ENCODE data around the gene TSPAN3.
A peak's percentile ranks its signal among the peaks of the same experiment; 100 is the strongest.

Gene TSPAN3

DNA sequence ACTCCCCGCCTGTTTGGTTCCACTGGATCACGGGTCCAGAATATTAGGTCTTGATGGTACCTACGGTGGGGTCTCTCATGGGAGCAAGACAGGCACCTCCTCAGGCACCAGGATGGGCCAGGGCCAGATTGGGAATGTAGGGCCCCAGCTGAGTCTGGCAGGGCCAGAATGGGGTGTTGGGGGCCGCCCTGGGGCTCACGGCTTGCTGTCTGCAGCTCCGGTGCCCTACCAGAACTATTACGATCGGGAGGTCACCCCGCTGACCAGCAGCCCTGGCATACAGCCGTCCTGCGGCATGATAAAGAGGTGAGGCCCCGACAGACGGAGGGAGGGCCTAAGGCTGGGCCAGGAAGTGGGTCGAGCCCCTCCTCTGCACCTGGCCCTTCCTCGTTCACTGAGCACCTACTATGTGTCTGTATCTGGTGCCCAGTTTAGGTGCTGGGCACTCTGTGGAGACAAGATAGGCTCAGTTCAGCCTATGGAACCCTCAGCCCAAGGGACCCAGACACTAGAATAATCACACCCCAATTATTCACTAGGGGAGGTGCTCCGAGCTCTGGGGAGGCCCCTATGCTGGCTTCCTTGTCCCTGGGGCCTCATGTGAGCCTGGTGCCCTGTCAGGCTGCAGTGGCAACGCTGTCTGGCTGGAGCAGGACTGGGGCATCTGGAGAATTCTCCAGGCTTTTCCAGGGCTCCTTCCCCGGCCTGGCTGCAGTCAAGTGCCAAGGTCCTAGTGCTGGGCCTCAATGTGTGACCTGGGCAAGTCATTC lies 38.1 kb downstream of the TSPAN3 start:
- DNase-seq = no peak

DNA sequence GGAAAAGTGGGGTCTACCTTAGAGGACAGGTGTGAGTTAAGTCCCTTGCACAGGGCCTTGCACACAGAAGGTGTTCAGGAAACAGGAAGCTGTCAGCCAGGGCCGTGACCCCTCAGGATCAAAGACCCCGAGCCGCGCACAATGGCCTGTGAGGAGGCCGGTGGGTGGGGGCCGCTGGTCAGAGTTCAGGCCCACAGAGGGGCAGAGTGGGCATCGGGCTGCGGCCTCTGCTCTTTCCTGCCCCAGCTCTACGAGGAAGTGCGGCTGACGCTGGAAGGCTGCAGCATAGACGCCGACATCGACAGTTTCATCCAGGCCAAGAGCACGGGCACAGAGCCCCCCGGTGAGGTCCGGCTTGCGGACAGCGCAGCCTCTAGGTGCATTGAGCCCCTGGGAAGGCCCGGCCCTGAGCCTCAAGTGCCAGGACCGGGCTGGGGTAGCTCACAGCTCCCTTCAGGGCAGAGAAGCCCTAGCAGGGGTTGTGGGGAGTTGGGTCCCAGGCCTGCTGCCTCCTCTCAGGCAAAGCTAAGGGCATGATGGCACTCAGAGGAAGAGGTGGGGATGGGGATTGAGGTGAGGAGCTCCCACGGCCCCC lies 38.8 kb downstream of the TSPAN3 start:
- no peak for DNase-seq

DNA sequence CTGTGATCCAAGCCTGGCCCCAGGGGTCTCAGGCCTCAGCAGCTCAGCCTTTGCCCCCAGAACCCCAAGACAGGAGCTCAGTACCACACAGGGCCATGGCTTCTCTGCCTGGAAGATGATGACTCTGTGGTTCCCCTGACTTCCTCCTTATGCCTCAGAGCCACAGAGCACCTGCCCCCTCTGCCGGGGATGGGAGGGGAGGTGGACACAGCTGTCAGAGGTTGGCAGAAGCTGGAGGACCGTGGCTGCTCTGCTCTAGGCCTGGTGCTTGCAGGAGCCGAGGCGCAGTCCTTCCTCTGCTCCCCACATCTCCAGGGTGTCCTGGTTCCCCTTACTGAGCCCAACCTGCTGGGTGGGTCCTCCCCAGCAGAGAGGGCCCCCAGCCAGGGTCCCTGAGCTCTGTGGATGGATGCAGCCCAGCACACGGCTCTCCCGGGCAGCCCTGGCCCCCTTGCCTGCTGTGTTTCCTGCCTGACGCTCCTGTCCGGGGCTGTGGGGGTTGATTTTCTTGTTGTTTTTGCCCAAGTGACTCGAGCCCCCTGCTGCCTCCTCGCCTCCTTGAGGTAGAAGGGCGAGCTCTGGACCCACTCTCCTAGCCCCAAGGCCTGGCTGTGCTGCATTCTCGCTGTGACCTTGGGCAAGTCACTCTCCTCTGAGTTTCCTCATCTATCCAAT lies 39.4 kb downstream of the TSPAN3 start:
- no peak for DNase-seq

DNA sequence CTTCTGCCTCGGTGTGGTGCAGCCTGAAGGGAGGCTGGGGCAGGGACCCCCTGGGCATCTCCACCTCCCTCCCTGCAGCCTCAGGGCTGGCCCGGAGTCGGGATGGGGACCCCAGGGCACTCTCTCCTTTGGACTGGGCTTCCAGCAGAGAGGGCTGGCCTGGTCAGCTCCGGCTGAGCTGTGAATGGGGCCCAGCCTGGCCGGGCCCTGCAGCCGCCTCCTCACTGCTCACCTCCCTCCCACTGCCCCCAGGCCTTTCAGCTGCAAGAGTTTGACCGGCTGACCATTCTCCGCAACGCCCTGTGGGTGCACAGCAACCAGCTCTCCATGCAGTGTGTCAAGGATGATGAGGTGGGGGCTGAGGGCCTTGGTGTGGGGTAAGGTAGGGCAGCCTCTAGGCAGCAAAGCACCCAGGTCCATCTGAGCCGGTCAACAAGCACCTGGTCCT lies 40.0 kb downstream of the TSPAN3 start:
- no peak for DNase-seq

DNA sequence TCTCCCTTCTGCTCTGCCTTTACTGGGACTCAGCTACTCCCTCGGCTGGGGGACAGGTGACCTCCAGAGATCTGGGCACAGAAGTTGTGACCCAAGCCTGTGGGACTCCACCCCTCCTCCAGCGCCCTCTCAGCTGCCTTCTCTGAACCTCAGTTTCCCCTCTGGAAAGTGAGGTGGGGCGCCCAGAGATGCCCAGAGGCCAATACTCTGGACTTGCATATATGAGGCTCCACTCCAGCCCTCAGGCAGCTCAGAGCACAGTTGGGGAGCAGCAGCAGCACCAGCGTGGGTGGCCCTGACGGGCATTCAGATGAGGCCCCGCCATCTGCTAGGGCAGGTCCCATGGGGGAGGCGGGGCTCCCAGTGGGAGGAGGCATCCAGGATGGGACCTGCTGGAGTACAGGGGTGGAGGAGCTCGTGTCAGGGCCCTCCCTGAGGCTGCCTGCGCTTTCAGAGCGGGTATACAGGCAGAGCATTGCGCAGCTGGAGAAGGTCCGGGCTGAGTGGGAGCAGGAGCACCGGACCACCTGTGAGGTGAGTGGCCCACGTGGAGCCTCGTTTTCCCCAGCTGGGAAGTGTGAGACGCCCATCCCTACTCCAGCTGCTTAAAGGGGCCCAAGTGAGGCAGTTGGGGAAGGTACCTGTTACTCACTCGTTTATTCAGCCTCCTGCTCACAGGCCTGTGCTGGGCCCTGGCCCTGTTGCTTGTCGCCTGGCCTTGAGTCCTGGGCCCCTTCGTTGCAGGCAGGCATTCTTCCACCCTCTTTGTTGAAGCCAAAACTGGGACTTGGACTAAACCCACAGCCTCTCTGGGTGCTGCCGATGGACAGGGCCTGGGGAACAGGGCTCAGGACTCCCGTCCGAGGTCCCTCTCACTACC lies 40.6 kb downstream of the TSPAN3 start:
- DNase-seq = no peak

DNA sequence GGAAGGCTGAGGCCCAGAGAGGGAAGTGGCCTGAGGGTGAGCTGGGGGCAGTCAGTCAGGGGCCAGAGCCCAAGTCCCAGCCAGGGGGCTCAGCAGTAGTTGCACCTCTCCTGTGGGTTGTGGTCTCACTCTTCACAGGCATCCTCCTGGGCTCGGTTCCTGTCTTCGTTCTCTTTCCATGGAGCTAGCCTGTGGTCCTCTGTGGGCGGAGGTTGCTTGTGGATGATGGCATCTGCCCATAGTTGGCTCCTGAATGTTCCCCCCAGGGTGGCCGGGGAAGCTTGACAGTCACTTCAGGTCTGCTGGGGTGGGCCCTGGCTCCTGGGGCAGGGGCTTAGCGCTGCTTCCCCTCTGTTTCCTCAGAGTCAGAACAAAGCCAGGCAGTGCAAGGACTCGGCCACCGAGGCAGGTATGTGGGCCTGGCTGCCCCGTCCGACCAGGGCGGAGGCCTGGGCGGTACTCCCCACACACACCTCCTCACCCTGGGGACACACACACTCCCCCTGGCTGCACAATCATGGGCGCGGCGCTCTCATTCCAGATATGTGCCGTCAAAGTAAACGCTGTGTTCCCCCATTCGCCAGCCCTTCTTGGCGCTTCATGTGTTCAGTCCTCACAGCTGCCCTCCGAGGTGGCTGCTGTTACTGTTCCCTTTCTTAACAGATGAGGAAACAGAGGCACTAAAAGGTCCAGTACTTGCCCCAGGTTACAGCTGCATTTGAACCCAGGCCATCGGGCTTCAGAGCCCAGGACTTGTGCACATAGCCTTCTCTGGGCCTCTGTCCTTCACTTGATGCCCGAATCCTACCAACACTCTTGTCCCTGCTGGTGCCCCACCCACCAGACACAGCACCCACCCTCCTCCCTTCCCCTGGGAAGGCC lies 41.5 kb downstream of the TSPAN3 start:
- DNase-seq = no peak

DNA sequence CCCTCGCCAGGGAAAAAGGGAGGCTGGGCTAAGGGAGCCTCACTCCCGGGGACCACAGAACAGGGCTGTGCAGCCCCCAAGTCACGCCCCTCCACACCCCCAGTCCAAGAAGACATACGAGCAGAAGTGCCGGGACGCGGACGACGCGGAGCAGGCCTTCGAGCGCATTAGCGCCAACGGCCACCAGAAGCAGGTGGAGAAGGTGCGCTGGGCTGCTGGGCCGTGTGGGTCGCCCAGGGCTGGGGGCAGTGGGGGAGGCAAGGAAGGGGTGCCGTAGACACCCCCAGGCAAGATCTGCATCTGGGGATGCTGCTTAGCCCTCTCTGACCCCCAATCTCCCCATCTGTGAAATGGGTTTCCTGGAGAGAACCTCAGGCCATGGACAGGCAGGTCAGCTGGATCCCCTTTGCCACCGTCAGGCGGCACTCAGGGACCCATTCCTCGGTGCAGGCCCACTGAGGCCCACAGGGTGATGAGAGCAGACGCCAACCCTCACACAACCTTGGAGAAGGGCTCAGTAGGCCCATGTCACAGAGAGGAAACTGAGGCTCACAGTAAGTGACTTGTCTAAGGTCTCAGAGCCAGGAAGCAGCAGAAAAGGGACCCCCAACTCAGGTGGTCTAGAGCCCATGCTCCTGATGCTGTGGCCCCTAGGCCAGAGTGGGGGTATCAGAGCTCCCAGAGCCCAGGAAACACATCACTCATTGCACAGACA lies 42.3 kb downstream of the TSPAN3 start:
- no peak for DNase-seq

DNA sequence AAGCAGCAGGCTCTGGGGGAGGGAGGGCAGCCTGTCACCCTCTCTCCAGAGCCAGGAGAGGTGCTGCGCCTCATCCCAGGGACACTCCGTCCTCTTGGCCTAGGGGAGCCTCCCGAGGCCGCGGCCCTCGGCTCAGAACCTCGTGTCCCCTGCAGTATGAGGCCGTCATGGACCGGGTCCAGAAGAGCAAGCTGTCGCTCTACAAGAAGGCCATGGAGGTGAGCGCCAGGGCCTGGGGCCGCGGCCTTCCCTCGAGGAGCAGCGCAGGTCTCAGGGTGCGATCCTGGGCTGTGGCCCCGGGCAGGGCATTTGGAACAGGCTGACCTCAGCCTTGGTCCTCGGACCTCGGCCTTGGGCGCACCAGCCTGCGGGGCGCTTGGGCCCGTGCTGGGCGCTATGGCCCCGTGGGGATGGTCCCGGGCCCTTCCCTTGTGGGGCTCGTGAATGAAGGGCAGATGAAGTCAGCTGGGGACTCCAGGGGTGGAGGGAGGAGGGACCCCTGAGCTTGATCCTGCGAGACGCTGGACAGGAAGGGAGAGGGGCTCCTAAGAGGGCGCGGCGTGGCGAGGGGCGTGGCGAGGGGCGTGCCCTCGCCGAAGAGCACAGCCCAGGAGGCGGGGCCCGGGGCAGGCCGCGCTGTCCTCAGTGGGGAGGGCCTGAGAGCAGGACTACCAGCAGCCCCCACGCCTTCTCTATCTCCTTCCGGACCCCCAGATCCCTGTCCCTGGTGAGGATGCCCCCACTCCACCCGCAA lies 43.0 kb downstream of the TSPAN3 start:
- no peak for DNase-seq

DNA sequence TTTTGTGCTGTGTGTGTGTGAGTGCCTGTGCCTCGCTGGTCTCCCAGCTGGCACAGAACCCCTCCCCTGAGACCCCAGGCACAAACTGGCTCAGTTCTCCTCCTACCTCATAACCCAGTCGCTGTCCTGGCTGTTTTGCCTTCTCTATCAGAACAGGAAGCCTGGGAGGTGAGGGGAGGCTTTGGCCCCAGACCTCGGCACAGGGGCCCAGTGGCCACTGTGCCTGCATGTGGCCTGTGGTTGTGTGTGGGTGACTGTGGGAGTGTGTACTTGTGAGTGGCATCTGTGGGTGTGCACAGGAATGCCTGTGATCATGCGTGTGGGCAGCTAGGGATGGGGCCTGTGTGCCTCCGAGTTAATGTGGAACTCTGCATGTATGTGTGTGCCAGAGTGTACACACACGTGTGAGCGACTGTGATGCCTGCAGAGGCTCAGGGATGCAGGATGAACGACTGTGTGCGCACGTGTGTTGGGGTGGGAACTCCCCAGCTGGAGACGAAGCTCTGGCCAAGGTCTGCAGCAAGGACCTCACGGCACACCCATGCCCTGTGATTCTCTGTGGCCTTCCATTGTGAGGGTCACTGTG lies 43.7 kb downstream of the TSPAN3 start:
- DNase-seq = no peak

DNA sequence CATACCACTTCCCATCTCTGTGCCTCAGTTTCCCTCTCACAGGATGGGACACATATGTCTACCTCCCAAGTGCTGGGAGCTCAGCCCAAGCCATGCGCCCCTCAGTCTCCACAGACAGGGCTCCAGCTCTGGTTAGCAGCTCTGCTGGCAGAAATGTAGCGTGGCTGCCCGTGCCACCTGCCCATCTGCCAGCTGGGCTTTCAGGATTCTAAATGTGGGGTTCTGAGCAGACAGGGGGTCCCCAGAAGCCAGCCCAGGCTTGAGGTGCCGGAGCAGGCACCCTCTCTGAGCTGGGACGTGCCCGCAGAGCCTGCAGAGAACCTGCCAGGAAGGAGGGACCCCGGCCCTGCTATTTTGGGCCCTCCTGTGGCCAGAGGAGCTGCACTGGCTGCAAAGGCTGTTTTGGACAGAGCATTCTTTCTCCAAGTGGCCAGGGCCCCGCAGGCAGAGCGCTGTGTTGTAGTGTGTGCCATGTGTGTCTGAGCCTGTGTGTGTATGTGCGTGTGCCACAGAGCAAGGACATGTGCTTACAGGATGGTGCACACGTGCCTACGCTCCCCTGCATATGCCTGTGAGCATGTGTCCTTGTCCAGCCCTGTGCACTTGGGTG lies 44.3 kb downstream of the TSPAN3 start:
- DNase-seq = no peak

DNA sequence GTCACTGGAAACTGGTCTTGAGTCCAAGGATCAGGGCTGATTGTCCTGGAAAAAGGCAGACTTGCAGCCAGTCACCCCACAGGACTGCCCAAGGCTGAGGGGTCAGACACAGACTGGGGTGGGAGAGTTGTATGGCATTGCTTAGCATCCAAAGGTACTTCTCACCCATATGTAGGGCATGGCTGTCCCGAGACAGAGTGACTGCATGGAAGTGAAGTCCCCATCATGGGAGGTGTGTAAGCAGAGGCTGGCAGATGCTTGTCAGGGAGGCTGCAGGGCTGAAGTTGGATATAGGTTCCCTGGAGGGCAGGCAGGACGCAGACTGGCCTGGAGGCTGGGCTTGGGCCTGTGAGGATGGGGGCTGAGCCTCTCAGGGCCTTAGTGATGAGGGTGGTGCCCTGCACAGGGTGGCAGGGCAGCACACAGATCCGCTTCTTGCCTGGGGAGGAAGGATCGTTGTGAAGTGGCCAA lies 44.9 kb downstream of the TSPAN3 start:
- no peak for DNase-seq

DNA sequence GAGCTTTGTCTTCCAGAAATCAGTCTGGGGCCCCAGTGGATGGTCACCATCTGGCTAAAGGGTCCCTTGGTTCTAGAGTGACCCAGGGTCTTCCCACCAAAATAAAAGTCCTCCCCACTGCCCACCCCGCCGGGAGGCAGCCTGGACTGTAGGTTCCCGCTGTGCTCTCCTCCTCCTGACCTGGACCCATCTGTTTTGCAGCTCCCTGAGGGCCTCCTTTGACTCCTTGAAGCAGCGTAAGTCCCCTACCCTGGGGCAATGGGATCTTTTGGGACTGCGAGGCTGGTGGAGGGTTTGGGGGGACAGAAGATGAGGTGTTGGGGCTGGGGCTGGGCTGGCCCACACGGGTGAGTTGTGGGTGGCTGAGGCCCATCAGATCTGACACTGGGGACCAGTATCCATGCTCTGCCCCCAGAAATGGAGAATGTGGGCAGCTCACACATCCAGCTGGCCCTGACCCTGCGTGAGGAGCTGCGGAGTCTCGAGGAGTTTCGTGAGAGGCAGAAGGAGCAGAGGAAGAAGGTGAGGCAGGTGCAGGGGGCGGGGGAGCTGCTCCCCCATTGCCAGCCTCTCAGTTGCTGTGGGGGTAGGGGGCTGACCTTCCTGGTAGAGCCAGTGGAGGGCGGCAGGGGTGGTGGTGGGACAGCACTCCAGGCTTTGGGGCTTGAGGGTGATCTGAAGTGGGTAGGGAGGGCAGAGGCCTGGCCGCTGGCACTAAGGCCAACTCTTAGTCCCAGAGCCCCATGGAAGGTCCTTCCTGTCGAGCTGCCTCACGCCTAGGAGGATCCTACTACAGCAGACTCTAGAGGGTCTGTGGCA lies 45.6 kb downstream of the TSPAN3 start:
- no peak for DNase-seq

DNA sequence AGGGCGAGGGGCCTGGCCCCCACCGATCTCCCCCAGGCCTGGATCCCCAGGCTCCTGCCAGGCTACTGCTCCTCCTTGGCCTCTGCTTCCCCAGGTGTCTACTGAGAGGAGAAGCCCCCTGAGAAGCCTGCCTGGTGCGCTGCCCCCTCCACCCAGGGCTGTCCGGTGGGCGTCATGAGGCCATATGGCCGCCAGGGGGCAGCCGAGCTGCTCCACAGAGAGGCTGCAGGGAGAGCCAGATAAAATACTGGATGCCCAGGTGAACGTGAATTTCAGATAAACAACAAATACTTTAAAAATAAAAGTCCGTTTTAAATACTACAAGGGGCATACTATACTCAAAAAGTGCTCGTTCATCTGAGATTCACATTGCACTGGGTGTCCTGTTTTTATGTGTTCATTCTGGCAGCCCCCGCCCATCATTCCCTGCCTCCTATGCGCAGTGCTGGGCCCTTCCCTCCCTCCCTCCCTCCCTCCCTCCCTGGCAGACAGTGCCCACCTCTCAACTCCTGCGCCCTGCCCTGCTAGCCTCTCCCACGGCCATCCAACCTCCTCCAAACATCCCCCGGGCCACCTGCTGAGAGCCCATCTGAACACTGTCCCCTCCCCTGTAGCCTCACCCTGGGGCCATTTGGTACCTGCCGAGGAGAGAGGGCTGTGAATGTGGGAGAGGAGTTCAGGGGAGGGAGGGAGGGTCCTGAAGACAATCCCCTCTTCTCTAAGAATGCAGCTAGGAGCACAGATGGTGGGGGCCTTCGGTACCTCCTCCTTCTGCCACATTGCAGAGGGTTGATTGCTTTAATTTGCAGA lies 46.4 kb downstream of the TSPAN3 start:
- DNase-seq = peak; percentile 11

DNA sequence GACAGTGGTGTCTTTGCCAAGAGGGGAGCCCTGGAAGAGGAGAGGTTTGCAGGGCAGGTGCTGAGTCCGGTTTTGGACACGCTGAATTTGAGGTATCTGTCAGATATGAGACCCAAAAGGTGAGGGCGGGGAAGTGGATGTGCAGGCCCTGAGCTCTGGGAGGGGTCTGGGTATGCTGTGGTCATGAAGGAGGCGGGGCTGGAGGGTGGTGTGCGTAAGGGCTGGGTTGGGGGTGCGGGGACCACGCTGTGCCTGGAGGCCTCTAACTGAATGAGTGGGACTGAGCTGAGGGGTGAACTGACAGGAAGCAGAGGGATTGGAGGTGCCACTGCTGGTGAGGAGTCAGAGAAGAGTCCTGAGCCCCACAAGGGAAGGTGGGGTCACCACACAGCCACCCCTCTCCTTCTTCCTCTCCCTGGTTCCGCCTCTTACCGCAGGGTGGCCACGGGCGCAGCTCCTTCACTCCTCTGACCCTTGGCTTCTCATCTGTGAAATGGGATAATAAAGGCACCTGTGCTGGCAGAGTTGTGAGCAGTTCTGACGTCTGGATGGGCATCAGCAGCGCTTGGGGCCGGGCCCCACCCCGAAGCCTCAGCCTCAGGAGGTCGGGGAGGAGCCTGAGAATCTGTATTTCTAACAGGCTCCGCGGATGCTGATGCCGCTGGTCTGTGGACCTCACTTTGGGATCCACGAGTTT lies 47.2 kb downstream of the TSPAN3 start:
- DNase-seq = no peak

DNA sequence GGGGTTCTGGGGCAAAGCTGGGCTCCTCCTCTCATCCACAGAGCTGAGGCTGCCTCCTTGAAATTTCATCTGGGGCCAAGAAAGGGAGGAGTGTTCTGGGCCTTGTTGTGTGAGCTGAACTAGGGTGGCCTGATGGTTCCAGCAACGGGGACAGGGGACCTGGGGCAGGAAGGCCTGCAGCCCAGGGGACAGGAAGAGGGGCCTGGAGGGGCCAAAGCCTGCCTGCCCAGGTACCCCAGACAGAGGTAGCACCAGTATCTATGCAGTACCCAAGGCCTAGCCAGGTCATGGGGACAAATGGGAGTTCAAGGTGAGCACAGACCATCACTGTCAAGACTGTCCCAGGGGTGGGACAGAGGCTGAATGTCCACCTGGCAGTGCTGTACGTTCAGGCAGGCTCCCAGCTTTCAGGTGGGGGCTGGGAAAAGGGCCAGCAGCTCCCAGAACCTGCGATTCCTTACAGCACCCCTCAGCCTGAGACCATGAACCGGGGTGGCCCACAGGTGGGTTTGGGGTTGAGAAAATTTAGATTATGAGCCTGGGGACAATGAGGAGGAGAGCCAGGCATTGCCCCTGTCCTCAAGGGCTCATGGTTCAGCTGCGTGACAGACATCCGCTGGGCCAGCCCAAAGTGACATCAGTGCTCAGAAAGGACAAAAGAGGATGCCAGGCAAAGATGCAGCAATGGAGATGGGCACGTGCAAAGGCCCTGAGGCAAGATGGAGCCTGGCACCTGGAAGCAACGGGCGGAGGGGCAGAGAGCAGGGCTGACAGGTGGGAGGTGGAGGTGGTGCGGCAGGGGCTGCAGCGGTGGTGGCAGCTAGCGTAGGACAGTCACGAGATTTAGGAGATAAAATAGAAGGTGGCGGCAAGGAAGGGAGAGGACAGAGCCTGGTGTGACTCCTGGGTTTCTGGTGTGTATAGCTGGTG lies 48.0 kb downstream of the TSPAN3 start:
- no peak for DNase-seq

DNA sequence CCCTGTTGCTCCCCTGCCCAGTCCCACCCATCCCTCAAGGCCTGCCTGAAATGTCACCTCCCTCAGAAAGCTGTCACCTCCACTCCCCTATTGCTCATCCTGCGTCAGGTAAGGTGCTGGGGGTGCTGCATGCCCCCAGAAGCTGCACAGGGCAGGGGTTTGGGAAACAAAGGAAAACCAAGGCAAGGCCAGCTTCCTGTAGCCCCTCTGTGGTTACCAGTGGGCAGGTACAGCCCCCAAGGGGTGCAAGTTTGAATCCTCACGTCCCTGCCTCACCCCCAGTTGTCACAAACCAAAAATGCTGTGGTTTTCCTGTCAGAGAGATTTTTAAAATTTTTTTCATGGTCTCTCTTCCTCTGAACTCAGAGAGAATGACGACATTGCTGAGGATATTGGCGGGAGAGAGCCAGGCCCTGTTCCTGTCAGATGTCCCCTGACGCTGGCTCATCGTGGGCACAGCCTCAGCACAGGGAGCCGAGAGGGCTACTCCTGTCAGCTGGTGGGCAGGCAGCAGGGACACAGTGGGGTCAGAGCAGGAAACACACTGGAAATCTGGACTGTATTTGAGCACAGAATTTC lies 49.0 kb downstream of the TSPAN3 start:
- peak; percentile 5 for DNase-seq

All from amniotic stem cell (primary cell).